ENCODE data around the gene SNX27. TPM values are rescaled to one million over a fixed set of nuclear protein-coding genes. Genes with fewer than 3 reads are reported as not detected.

SNX27 gene
- total RNA-seq, 4 donors from 2014 or later: 37.0 to 43.7 (median 40.9) TPM

DNA sequence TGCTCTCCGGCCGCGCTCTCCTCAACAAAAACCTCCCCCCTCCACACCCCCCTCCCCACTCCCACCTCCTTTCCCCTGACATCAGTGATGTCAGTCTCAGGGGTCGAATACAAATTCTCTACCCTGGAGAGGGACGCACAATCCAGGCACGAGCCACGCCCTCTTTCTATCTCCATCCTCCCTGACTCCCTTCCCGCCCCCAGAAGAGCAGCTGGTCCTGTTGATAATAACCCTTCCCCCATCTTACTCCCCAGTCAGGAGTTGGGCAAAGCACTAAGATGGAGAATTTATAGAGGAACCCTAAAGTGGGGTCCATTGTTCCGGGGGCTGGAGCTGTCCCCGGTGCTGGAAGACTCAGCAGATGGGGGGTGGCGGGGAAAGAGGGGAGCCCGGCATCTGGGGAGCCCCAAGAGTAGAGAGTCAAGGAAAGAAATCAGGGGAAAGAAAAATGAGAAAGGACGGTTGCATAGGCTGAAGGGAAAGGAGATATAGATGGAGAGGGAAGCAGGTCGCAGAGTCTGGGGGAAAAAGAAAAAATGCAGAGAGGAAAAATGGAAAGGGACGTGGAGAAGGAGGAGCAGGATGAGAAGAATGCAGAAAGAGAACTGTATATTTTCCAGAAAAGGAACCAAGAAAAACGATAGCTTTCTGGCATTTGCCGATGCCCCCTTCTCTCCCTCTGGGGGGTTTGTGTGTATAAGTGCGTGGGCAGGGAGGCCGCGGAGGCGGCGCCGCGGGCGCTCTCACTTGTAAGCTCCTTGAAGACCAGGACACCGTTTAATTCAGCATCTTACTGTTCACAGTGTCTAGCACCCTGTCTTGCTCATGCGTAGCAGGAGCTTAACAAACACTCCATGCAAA is 105.2 kb downstream of the SNX27 start, which contains the start of gene CELF3:
Gene CELF3 (minus strand): TSS at position 33 of the 861 bp plus-strand sequence. CDS start 783 bp downstream, outside the sequence.
- H3K9me3 ChIP-seq: no peaks in the 10 kb centered on the region
- peaks cover 13 to 28% (median 23%) of the 10 kb centered on the region in 3 donors for H3K27me3 ChIP-seq
- in situ Hi-C loops (cut with MboI; ENCODE audit: low sequenced_read_pairs in 4 of 4) (no loop called here), intact Hi-C loops (cut with DNase I; ENCODE audit: low total_unique reads) (no loop called here)
- no peak within 1 kb of the TSS for H3K4me3 ChIP-seq
- H3K27ac ChIP-seq: no peak within 1 kb of the TSS
- ATAC-seq (no peak), DNase-seq (no peak)
- no peak for TF ChIP-seq POLR2A (IDR thresholded peaks at IDR 0.05)
- TF ChIP-seq, protein P1, sequence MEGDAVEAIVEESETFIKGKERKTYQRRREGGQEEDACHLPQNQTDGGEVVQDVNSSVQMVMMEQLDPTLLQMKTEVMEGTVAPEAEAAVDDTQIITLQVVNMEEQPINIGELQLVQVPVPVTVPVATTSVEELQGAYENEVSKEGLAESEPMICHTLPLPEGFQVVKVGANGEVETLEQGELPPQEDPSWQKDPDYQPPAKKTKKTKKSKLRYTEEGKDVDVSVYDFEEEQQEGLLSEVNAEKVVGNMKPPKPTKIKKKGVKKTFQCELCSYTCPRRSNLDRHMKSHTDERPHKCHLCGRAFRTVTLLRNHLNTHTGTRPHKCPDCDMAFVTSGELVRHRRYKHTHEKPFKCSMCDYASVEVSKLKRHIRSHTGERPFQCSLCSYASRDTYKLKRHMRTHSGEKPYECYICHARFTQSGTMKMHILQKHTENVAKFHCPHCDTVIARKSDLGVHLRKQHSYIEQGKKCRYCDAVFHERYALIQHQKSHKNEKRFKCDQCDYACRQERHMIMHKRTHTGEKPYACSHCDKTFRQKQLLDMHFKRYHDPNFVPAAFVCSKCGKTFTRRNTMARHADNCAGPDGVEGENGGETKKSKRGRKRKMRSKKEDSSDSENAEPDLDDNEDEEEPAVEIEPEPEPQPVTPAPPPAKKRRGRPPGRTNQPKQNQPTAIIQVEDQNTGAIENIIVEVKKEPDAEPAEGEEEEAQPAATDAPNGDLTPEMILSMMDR (IDR thresholded peaks at IDR 0.05 in 4 of 5, conservative IDR thresholded peaks at IDR 0.05 in 1 of 5): no peak
- no peaks in the 10 kb centered on the region for H3K36me3 ChIP-seq
- peaks cover 6 to 19% of the 10 kb centered on the region in 2 donors for H3K4me1 ChIP-seq

DNA sequence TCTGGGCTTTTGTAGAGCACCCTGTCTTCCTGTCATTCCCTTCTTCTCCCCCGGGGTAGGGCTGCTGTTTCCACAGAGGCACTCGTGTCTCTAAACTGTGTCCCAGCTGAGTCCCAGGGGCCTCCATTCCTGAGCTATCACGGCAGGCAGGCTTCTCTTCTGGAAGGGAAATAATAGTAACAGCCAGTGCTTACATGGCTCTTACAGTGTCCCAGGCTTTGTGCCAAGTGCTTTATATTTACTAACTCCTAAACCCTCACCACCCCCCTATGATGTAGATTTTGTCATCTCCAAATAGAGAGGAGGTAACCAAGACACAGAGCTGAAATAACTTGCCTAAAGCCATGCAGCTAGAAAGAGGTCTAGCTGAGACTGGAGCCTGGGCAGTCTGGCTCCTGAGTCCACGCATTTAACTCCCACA is 106.2 kb downstream of the SNX27 start:
- Histone ChIP-seq H3K27me3 (peaks cover 13 to 28% (median 23%) of the 10 kb centered on the region in 3 donors), H3K9me3 (no peaks in the 10 kb centered on the region), H3K36me3 (no peaks in the 10 kb centered on the region), H3K27ac (no peak overlapping the region), H3K4me1 (peaks cover 8 to 20% of the 10 kb centered on the region in 2 donors), H3K4me3 (no peak overlapping the region)
- in situ Hi-C loops (cut with MboI; ENCODE audit: low sequenced_read_pairs in 4 of 4): no loop called here
- no peak for ATAC-seq
- TF ChIP-seq, protein P1 (IDR thresholded peaks at IDR 0.05 in 4 of 5, conservative IDR thresholded peaks at IDR 0.05 in 1 of 5): no peak
- TF ChIP-seq POLR2A (IDR thresholded peaks at IDR 0.05): no peak
- intact Hi-C loops (cut with DNase I; ENCODE audit: low total_unique reads): no loop called here
- DNase-seq: no peak

DNA sequence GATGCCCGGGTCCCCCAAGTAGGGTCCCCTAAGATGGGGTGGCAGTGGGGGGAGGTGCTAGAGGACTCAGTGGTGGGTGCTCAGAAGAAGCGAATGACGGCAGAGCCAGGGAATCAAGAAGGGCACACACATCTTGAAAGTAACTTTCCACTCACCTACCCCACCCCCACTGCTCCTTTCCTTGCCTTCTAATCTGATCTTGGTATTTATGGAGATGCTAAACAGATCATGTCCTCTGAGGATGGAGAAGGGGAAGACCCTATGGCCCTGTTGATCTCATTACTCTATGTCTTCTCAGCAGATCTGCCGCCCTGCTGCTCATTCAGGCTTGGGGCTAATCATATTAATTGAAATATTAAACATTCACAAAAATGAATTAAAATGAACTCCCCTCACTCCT is 106.8 kb downstream of the SNX27 start:
- Histone ChIP-seq H3K36me3 (no peaks in the 10 kb centered on the region), H3K4me1 (peaks cover 8 to 20% of the 10 kb centered on the region in 2 donors), H3K9me3 (no peaks in the 10 kb centered on the region), H3K27ac (no peak overlapping the region), H3K4me3 (no peak overlapping the region), H3K27me3 (peaks cover 13 to 28% (median 23%) of the 10 kb centered on the region in 3 donors)
- in situ Hi-C loops (cut with MboI; ENCODE audit: low sequenced_read_pairs in 4 of 4): no loop called here
- ATAC-seq (no peak), DNase-seq (no peak)
- intact Hi-C loops (cut with DNase I; ENCODE audit: low total_unique reads): no loop called here
- TF ChIP-seq, protein P1 (IDR thresholded peaks at IDR 0.05 in 4 of 5, conservative IDR thresholded peaks at IDR 0.05 in 1 of 5): no peak
- TF ChIP-seq POLR2A (IDR thresholded peaks at IDR 0.05): no peak

DNA sequence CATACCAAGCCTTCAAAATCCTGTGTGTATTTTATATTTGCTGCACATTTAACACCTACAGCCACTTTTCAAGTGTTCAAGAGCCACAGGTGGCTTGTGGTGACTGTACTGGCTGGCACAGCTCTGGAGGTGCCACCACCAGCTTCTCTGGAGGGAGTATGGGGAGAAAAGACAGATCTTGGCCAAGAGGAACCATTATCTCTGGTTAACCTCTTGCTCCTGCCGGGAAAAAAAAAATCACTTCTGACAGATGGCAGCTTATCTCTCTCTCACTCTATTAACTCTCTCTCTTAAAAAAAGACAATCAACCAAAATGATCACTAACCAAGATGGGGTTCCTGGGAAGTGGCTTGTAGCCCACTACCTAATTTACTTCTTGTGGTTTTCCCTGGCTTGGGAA is 108.3 kb downstream of the SNX27 start:
- Histone ChIP-seq H3K4me1 (peaks cover 8 to 20% of the 10 kb centered on the region in 2 donors), H3K27ac (peak overlapping the region; percentile 77 to 87 (median 81)), H3K27me3 (peaks cover 13 to 28% (median 23%) of the 10 kb centered on the region in 3 donors), H3K36me3 (no peaks in the 10 kb centered on the region), H3K4me3 (peak overlapping the region; percentile 59 to 95 (median 62)), H3K9me3 (no peaks in the 10 kb centered on the region)
- no peak for TF ChIP-seq POLR2A (IDR thresholded peaks at IDR 0.05)
- TF ChIP-seq, protein P1 (IDR thresholded peaks at IDR 0.05 in 4 of 5, conservative IDR thresholded peaks at IDR 0.05 in 1 of 5): no peak
- intact Hi-C loops (cut with DNase I; ENCODE audit: low total_unique reads): loop anchor here (5.0 kb wide), 2 partner anchors 108 to 117 kb away; partner anchors contain the start of genes C2CD4D and SNX27
- ATAC-seq: no peak
- no peak for DNase-seq
- in situ Hi-C loops (cut with MboI; ENCODE audit: low sequenced_read_pairs in 4 of 4): no loop called here

Data from gastrocnemius medialis (tissue), 4 donors.